HG02623 (cell line): ENCODE measurements around the gene ZNF846.
"Not testable (repeated sequence)": the region's sequence is repeated elsewhere in the genome, so short reads cannot be mapped to it uniquely, and the experiment has no call there.

Experiments
- ATAC-seq: cut with Tn5 transposase; IDR thresholded peaks from one replicate; pipeline ENCODE4 v1.9.1; 2021; ENCODE audit warnings: moderate library complexity; ENCODE audit not compliant: unreplicated experiment

ZNF846 gene

GRCh38 chr19:9768175-9769112 lies at the start of gene ZNF846:
ZNF846 (minus strand) TSS chr19:9768738; CDS start chr19:9764950, 3,788 bp downstream.
- peak; percentile 96 for ATAC-seq

GRCh38 chr19:9818175-9818733 lies 49.7 kb upstream of the ZNF846 start:
- ATAC-seq, result no peak

DNA sequence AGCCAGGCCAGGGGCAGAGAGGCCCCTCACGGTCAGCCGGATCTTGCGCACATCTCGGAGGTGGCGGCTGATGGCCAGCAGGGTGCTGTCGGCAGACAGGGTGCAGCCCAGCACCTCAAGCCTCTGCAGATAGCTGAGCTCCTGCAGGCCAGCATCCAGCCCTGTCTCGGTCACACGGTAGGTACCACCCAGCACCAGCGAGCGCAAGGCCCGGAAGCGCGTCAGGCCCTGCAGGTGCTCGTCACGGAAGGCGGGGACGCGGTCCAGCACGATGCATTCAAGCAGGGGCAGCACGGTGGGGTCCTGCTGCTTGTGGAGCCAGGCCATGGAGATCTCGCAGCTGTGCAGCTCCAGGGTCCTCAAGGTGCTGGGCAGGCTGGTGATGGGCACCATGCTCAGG lies 42.6 kb upstream of the ZNF846 start:
- no peak for ATAC-seq

- no peak for ATAC-seq
These were observed 40.6 kb upstream of the ZNF846 start for GRCh38 chr19:9808855-9809824.

DNA sequence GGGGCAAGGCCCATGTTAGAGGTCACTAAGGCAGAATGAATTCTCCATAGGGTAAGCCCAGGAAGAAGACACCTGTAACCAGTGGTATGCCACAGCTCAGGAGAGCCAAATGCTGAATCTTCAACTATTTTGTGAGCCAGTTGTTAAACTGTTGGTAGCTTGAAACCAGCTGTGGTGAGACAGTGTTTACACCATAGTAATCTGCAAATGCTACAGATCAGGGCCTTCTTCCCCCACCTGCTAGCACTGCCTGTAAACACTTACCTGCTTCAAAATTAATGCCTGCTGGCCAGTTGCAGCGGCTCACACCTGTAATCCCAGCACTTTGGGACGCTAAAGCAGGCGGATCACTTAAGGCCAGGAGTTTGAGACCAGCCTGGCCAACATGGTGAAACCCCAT lies 38.3 kb upstream of the ZNF846 start:
- no peak for ATAC-seq

DNA sequence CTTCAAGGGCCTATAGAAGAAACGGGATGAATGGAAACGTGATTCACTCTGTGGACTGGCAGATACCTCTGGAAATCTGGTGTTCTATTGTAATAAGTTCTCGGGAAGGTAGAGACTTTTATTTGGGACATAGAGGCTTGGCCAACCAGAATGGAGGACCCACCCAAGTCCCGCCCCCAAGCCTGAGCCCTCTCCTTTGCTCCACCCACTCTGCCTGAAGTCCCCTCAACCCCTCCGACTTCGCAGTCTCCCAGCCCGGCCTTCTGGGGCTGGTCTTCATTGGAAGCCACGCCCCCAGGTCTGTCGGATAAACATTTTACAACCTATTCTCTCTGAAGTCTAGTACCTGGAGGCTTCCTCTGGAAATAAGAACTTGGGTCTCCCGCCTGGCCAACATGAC lies 33.4 kb upstream of the ZNF846 start:
- no peak for ATAC-seq

DNA sequence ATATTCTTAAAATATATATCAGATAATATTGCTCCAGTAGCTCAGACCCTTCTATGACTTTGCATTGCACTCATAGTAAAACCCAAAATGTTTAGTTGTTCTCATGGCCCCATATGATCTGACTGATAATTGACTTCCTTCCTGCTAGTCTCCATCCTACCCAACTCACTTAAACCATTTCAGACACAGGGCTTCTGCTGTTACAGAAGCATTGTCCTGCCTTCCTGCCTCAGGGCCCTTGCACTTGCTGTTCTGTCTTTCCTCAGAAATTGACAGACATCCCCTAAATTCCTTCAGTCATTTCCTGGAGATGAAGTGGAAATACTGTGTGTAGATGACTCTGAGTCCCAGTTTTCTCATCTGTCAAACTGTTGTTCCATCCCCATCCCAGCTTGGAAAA lies 30.6 kb upstream of the ZNF846 start:
- no peak for ATAC-seq

- no peak for ATAC-seq
These were observed 29.3 kb upstream of the ZNF846 start for GRCh38 chr19:9797871-9798270.

DNA sequence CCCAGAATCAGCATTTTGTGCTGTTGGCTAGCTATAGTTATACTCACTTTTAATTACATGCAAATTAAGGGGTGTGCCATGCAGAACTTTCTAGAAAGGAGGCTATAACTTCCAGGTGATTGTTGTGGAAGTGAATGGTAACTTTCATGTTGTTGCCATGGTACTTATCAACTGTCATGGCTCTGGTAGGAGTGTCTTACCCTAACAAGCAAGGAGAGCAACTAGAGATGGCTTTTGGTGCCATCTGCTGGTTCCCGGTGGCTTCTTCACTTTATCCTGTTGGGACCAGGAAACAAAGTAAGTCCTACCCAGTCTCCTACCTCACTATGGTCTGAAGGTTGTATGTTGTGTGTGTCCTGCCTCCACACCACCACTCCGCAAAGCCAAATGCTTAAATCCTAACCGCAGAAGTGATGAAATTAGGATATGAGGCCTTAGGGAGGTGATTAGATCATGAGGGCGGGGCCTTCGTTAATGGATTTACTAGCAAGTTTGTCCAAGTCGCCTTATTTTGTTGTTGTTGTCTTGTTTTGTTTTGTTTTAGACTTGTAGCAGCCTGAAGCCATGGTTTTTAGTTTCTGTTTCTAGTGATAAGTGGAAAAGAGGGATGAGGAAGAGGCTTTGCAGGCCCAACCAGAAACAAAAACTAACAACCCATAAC lies 27.7 kb upstream of the ZNF846 start:
- ATAC-seq, result no peak

DNA sequence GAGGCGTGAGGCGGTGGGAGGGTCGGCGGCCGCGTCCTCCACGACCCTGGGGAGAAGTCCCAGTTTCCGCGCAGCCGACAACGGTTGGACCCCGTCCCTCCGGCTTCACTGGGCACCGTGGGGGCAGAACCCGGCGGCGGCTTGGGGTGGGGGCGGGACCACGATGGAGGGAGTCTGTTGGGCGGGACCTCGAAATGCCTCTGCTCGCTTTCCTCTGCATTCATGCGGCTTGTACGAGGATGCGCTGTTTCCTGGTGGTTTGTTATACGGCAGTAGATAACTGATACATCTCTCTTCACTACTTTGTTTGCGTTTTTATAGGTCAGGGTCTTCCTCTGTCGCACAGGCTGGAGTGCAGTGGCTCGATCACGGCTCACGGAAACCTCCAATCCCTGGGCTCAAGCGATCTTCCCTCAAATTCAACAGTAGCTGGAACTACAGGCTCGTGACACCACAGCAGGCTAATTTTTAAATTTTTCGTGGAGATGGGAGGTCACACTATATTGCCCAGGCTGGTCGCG lies 24.6 kb upstream of the ZNF846 start:
- ATAC-seq, result no peak

DNA sequence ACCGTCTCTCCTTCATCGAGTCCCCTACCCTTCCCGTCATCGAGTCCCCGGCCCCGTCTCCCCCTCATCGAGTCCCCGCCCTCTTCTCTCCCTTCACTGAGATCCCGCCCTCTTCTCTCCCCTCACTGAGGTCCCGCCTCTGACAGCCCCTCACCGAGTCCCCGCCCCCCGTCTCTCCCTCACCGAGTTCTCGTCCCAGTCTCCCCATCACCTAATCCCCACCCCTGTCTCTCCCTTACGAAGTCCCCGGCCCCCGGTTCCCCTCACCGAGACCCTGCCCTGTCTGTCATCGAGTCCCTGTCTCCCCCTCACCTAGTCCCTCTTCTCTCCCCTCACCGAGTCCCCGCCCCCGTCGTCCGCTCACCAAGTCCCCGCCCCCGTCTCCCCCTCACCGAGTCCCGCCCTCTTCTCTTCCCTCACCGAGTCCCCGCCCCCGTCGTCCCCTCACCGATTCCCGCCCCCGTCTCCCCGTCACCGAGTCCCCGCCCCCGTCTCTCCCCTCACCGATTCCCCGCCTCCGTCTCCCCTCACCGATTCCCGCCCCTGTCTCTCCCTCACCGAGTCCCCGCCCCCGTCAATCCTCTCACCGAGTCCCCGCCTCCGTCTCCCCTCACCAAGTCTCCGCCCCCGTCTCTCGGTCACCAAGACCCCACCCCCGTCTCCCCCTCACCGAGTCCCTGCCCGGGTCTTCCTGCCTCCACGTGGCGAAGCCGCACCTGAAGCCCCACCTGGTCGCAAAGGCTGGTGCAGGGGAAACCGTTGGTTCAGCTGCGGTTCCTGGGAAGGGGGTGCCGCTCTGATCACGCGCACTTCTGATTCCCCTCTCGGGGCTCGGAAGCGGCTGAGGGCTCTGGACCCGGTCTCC lies 23.9 kb upstream of the ZNF846 start:
- peak; percentile 44 for ATAC-seq

DNA sequence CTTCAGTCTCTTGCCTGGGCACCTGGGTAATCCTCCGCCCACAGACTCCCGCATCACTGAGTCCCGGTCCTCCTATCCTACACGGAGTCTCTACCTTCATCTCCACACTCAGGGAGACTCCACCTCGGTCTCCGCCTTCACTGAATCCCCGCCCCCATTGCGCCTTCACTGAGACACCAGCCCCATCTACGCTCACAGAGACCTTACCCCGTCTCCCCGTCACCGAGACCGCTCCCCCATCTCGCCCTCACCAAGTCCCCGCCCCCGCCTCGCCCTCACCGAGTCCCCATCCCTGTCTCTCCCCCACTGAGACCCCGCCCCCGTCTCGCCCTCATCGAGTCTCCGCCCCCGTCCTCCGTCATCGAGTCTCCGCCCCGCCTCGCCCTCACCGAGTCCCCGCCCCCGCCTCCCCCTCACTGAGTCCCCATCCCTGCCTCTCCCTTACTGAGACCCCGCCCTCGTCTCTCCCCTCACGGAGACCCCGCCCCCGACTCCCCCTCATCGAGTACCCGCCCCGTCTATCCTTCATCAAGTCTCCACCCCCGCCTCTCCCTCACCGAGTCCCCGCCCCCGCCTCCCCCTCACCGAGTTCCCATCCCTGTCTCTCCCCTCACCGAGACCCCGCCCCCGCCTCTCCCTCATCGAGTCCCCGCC lies 23.1 kb upstream of the ZNF846 start:
- peak; percentile 28 for ATAC-seq

- ATAC-seq, result not testable (repeated sequence)
These were observed 22.5 kb upstream of the ZNF846 start for GRCh38 chr19:9791073-9791367.

GRCh38 chr19:9789579-9789978 lies 21.0 kb upstream of the ZNF846 start:
- not testable (repeated sequence) for ATAC-seq

- no peak for ATAC-seq
These were observed 20.5 kb upstream of the ZNF846 start for GRCh38 chr19:9789066-9789465.

- ATAC-seq, result not testable (repeated sequence)
These were observed 20.1 kb upstream of the ZNF846 start for GRCh38 chr19:9788604-9789003.

GRCh38 chr19:9786819-9787218 lies 18.3 kb upstream of the ZNF846 start:
- no peak for ATAC-seq

- ATAC-seq, result no peak
These were observed 17.8 kb upstream of the ZNF846 start for GRCh38 chr19:9786342-9786741.
